ENCODE measurements around the gene SRPK3. TPM values are rescaled to one million over a fixed set of nuclear protein-coding genes. Genes with fewer than 3 reads are reported as not detected.

Gene SRPK3
- total RNA-seq = 0.44 and 1.7 TPM in 2 replicates

GRCh38 chrX:153780678-153781427 is at the start of gene SRPK3:
Gene SRPK3, plus strand, starts transcription at chrX:153781041. Its CDS starts 46 bp downstream, at chrX:153781087.

GRCh38 chrX:153763989-153764755 is 16.7 kb upstream of the SRPK3 start, which contains the start of gene PLXNB3:
Gene PLXNB3, plus strand, starts transcription at chrX:153764249. Its CDS starts 1,287 bp downstream, at chrX:153765536.

GRCh38 chrX:153794018-153794896 is 13.4 kb downstream of the SRPK3 start, which contains the start of the genes IDH3G and SSR4:
Gene IDH3G, minus strand, starts transcription at chrX:153794375. Its CDS starts 49 bp downstream, at chrX:153794326.
Gene SSR4, plus strand, starts transcription at chrX:153794668. Its CDS starts 20 bp downstream, at chrX:153794688.

GRCh38 chrX:153829799-153830639 is 49.2 kb downstream of the SRPK3 start, which contains the start of gene PDZD4:
Gene PDZD4, minus strand, starts transcription at chrX:153830544. Its CDS starts 246 bp downstream, at chrX:153830298.

Other genes starting within 250 kb of the SRPK3 start
- 24.3 and 52.0 TPM in 2 replicates for gene CCNQ, start 181.9 kb upstream of the SRPK3 start, total RNA-seq
- gene DUSP9, start 133.8 kb upstream of the SRPK3 start, total RNA-seq = under 0.01 and 0.14 TPM in 2 replicates
- 0.22 TPM in 1 of 2 replicates, not detected in the other for gene PNCK, start 107.2 kb upstream of the SRPK3 start, total RNA-seq
- 10.0 and 16.4 TPM in 2 replicates for gene SLC6A8, start 93.1 kb upstream of the SRPK3 start, total RNA-seq
- gene BCAP31, start 56.7 kb upstream of the SRPK3 start, total RNA-seq = 141 and 153 TPM in 2 replicates
- gene ABCD1, start 56.2 kb upstream of the SRPK3 start, total RNA-seq = 18.6 and 22.0 TPM in 2 replicates
- gene PLXNB3, start 16.8 kb upstream of the SRPK3 start, total RNA-seq = 4.0 and 4.6 TPM in 2 replicates
- 64.6 and 81.2 TPM in 2 replicates for gene IDH3G, start 13.3 kb downstream of the SRPK3 start, total RNA-seq
- 101 and 182 TPM in 2 replicates for gene SSR4, start 13.6 kb downstream of the SRPK3 start, total RNA-seq
- 0.14 TPM in 1 of 2 replicates, not detected in the other for gene PDZD4, start 49.5 kb downstream of the SRPK3 start, total RNA-seq
- gene L1CAM, start 105.1 kb downstream of the SRPK3 start, total RNA-seq = 0.88 and 18.2 TPM in 2 replicates
- gene AVPR2, start 123.6 kb downstream of the SRPK3 start, total RNA-seq = not detected in 2 replicates
- gene ARHGAP4, start 145.2 kb downstream of the SRPK3 start, total RNA-seq = 1.1 and 2.9 TPM in 2 replicates
- gene NAA10, start 154.0 kb downstream of the SRPK3 start, total RNA-seq = 81.8 and 123 TPM in 2 replicates
- gene RENBP, start 163.6 kb downstream of the SRPK3 start, total RNA-seq = 3.6 and 6.6 TPM in 2 replicates
- 31.7 and 51.8 TPM in 2 replicates for gene HCFC1, start 190.8 kb downstream of the SRPK3 start, total RNA-seq
- gene TMEM187, start 191.7 kb downstream of the SRPK3 start, total RNA-seq = 5.9 and 8.0 TPM in 2 replicates
- gene IRAK1, start 238.9 kb downstream of the SRPK3 start, total RNA-seq = 117 and 144 TPM in 2 replicates

All from placental pericyte (primary cell).